WTC11 (cell line): Measurements from ENCODE around the gene NLRC5. TPM values are rescaled to one million over a fixed set of nuclear protein-coding genes. Genes with fewer than 3 reads are reported as not detected.
"Not testable (repeated sequence)": the region's sequence is repeated elsewhere in the genome, so short reads cannot be mapped to it uniquely, and the experiment has no call there.

ENCODE experiments used
- ATAC-seq: fragments of 200-7000 bp; cut with Tn5 transposase; 2 replicates; pipeline ENCODE4 v1.10.0; 2021; ENCODE audit warnings: mild to moderate bottlenecking, moderate library complexity
- CTCF ChIA-PET: fragments of 300-600 bp; sonication (Branson Sonifier 250); formaldehyde crosslinking; loops from one replicate; lab custom pipeline; 2021; ENCODE audit warnings: antibody characterized with exemption; lab: Charles Lee
- POLR2A ChIA-PET: fragments of 350-600 bp; sonication (Branson Sonifier 250); formaldehyde crosslinking; loops from one replicate; lab custom pipeline; 2021; ENCODE audit warnings: antibody characterized with exemption; lab: Charles Lee
- DNase-seq: peaks from one replicate; pipeline ENCODE4 v3.0.0; 2021; ENCODE audit warnings: low spot score
- H3K27ac Mint-ChIP-seq: 2 replicates; pipeline ENCODE4 v1.8.0; 2021; ENCODE audit warnings: mixed read lengths
- H3K27me3 Mint-ChIP-seq: 2 replicates; pipeline ENCODE4 v1.8.0; 2021; ENCODE audit warnings: low read depth, mild to moderate bottlenecking, moderate library complexity, mixed read lengths
- H3K36me3 Mint-ChIP-seq: 2 replicates; pipeline ENCODE4 v1.8.0; 2021; ENCODE audit warnings: mixed read lengths
- H3K4me1 Mint-ChIP-seq: 2 replicates; pipeline ENCODE4 v1.8.0; 2022; ENCODE audit warnings: mixed read lengths
- H3K4me3 Mint-ChIP-seq: 2 replicates; pipeline ENCODE4 v1.8.0; 2021; ENCODE audit warnings: mild to moderate bottlenecking, moderate library complexity, mixed read lengths
- H3K9me3 Mint-ChIP-seq: 2 replicates; pipeline ENCODE4 v1.8.0; 2021; ENCODE audit warnings: mixed read lengths
- NR3C1 ChIP-seq: sonication (generic); formaldehyde crosslinking; conservative IDR thresholded peaks from 2 replicates; pipeline ENCODE4 v1.8.1; 2023; ENCODE audit warnings: low read depth, mild to moderate bottlenecking, missing genetic modification reagents
- SMAD3 ChIP-seq: sonication (generic); formaldehyde crosslinking; IDR thresholded peaks from 2 replicates; pipeline ENCODE4 v1.8.0; 2022; ENCODE audit warnings: missing genetic modification reagents, mild to moderate bottlenecking, borderline replicate concordance
- STAT6 ChIP-seq: sonication (generic); formaldehyde crosslinking; conservative IDR thresholded peaks from 2 replicates; pipeline ENCODE4 v1.8.1; 2023; ENCODE audit warnings: mild to moderate bottlenecking, low read depth, missing genetic modification reagents, moderate library complexity
- ZBTB21 ChIP-seq: sonication (generic); formaldehyde crosslinking; IDR thresholded peaks from 2 replicates; pipeline ENCODE4 v1.8.1; 2023; ENCODE audit warnings: mild to moderate bottlenecking, missing genetic modification reagents, borderline replicate concordance
- ZBTB43 ChIP-seq: sonication (generic); formaldehyde crosslinking; IDR thresholded peaks from 2 replicates; pipeline ENCODE4 v1.8.1; 2023; ENCODE audit warnings: mild to moderate bottlenecking, missing genetic modification reagents
- ZNF121 ChIP-seq: sonication (generic); formaldehyde crosslinking; IDR thresholded peaks from 2 replicates; pipeline ENCODE4 v1.8.0; 2023; ENCODE audit warnings: missing genetic modification reagents
- ZNF416 ChIP-seq: fragments of 250-450 bp; sonication (Bioruptor Pico); IDR thresholded peaks from 2 replicates; pipeline ENCODE4 v1.9.0; 2021; ENCODE audit warnings: mild to moderate bottlenecking, inconsistent platforms
- total RNA-seq: library from RNA; stranded (reverse); gene quantifications from 3 replicates; pipeline ENCODE4 v1.2.3, GENCODE V29; 2021
- TF ChIP-seq, protein P1 (sequence below): sonication (generic); formaldehyde crosslinking; IDR thresholded peaks from 2 replicates; pipeline ENCODE4 v1.8.1; 2022; ENCODE audit warnings: low read depth, missing genetic modification reagents, borderline replicate concordance
- TF ChIP-seq, protein P2 (sequence below): sonication (generic); formaldehyde crosslinking; IDR thresholded peaks from 2 replicates; pipeline ENCODE4 v1.8.1; 2023; ENCODE audit warnings: mild to moderate bottlenecking, missing genetic modification reagents, moderate library complexity
- TF ChIP-seq, protein P3 (sequence below): sonication (generic); formaldehyde crosslinking; IDR thresholded peaks from 2 replicates; pipeline ENCODE4 v1.8.1; 2022; ENCODE audit warnings: missing genetic modification reagents, borderline replicate concordance
- TF ChIP-seq, protein P4 (sequence below): fragments of 250-450 bp; sonication (Bioruptor Pico); IDR thresholded peaks from 2 replicates; pipeline ENCODE4 v1.8.0; 2021; ENCODE audit warnings: mild to moderate bottlenecking
- TF ChIP-seq, protein P5 (sequence below): sonication (generic); formaldehyde crosslinking; IDR thresholded peaks from 2 replicates; pipeline ENCODE4 v1.8.0; 2022; ENCODE audit warnings: mild to moderate bottlenecking, missing genetic modification reagents
- TF ChIP-seq, protein P6 (sequence below): sonication (generic); formaldehyde crosslinking; conservative IDR thresholded peaks from 2 replicates; pipeline ENCODE4 v1.8.1; 2022; ENCODE audit warnings: mild to moderate bottlenecking, missing genetic modification reagents

NLRC5 gene
- total RNA-seq, 1 experiment from 2014 or later: 2.8 TPM

- CTCF ChIA-PET: interaction anchor here (0.8 kb wide), 1 partner anchor 41 kb away, joined by 5 read pairs; no protein-coding TSS in a partner anchor
- H3K27me3 Mint-ChIP-seq: no peaks in the 10 kb centered on the region
- DNase-seq: no peak
- no peaks in the 10 kb centered on the region for H3K36me3 Mint-ChIP-seq
- peaks cover 14% of the 10 kb centered on the region for H3K4me1 Mint-ChIP-seq
- ATAC-seq: no peak
- H3K27ac Mint-ChIP-seq: 0 out of 2 replicates have a peak overlapping the region, but pooled peaks have one; percentile 21
- no peak for TF ChIP-seq ZNF416 (CRISPR knock-in tag)
- TF ChIP-seq, protein P1, sequence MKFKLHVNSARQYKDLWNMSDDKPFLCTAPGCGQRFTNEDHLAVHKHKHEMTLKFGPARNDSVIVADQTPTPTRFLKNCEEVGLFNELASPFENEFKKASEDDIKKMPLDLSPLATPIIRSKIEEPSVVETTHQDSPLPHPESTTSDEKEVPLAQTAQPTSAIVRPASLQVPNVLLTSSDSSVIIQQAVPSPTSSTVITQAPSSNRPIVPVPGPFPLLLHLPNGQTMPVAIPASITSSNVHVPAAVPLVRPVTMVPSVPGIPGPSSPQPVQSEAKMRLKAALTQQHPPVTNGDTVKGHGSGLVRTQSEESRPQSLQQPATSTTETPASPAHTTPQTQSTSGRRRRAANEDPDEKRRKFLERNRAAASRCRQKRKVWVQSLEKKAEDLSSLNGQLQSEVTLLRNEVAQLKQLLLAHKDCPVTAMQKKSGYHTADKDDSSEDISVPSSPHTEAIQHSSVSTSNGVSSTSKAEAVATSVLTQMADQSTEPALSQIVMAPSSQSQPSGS (CRISPR knock-in tag): no peak
- no peak for TF ChIP-seq NR3C1 (CRISPR knock-in tag)
- no peak for TF ChIP-seq ZBTB43 (CRISPR knock-in tag)
- no peak for TF ChIP-seq ZBTB21 (CRISPR knock-in tag)
- TF ChIP-seq SMAD3 (CRISPR knock-in tag): no peak
- no peak for TF ChIP-seq STAT6 (CRISPR knock-in tag)
- H3K4me3 Mint-ChIP-seq: no peak overlapping the region
- peaks cover 5% of the 10 kb centered on the region; the same call in 1 of the 2 replicates for H3K9me3 Mint-ChIP-seq
- POLR2A ChIA-PET: interaction anchor here (1.4 kb wide), 1 partner anchor 22 kb away, joined by 3 read pairs; no protein-coding TSS in a partner anchor
Observed at GRCh38 chr16:57004387-57005250, 15.3 kb downstream of the NLRC5 start.

DNA sequence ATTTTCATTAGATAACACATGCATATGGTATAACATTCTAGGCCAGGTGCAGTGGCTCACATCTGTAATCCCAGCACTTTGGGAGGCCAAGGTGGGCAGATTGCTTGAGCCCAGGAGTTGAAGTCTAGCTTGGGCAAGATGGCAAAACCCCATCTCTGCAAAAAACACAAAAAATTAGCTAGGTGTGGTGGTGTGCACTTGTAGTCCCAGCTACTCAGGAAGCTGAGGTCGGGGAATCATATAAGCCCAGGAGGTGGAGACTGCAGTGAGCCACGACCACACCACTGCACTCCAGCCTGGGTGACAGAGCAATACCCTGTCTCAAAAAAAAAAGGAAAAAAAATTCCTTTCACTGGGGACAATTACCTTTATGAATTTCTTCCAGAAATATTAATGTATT, 16.2 kb downstream of the NLRC5 start:
- POLR2A ChIA-PET: not testable (repeated sequence)

DNA sequence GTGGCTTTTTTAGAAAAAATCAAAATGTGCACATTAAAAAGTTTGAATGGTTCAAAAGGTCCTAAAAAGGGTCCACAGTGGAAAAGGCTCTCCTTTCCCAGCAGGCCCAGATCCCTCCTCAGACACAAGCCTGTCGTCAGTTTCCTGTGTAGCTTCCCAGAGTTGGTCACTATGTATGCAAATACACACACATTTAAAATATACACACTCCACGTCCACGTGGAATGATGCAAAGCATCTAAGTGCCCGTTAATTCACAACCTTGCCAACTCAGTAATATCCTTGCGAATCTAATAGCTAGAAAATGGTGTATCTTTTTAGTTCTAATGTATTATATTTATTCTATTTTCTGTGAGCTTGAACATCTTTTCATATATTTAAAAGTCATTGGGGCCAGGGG, 17.7 kb downstream of the NLRC5 start:
- Mint-ChIP-seq H3K9me3 (peaks cover 2% of the 10 kb centered on the region; the same call in 1 of the 2 replicates), H3K36me3 (no peaks in the 10 kb centered on the region), H3K4me1 (peaks cover 15% of the 10 kb centered on the region), H3K4me3 (no peak overlapping the region), H3K27ac (no peak overlapping the region), H3K27me3 (no peaks in the 10 kb centered on the region)
- ChIA-PET POLR2A (no interaction called here), CTCF (no interaction called here)
- ATAC-seq (no peak), DNase-seq (no peak)
- TF ChIP-seq, protein P2, sequence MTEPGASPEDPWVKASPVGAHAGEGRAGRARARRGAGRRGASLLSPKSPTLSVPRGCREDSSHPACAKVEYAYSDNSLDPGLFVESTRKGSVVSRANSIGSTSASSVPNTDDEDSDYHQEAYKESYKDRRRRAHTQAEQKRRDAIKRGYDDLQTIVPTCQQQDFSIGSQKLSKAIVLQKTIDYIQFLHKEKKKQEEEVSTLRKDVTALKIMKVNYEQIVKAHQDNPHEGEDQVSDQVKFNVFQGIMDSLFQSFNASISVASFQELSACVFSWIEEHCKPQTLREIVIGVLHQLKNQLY: no peak
- TF ChIP-seq ZNF121: no peak
- TF ChIP-seq, protein P3, sequence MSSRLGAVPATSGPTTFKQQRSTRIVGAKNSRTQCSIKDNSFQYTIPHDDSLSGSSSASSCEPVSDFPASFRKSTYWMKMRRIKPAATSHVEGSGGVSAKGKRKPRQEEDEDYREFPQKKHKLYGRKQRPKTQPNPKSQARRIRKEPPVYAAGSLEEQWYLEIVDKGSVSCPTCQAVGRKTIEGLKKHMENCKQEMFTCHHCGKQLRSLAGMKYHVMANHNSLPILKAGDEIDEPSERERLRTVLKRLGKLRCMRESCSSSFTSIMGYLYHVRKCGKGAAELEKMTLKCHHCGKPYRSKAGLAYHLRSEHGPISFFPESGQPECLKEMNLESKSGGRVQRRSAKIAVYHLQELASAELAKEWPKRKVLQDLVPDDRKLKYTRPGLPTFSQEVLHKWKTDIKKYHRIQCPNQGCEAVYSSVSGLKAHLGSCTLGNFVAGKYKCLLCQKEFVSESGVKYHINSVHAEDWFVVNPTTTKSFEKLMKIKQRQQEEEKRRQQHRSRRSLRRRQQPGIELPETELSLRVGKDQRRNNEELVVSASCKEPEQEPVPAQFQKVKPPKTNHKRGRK (CRISPR knock-in tag): no peak
- TF ChIP-seq, protein P4, sequence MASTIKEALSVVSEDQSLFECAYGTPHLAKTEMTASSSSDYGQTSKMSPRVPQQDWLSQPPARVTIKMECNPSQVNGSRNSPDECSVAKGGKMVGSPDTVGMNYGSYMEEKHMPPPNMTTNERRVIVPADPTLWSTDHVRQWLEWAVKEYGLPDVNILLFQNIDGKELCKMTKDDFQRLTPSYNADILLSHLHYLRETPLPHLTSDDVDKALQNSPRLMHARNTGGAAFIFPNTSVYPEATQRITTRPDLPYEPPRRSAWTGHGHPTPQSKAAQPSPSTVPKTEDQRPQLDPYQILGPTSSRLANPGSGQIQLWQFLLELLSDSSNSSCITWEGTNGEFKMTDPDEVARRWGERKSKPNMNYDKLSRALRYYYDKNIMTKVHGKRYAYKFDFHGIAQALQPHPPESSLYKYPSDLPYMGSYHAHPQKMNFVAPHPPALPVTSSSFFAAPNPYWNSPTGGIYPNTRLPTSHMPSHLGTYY (CRISPR knock-in tag): no peak
- TF ChIP-seq, protein P5, sequence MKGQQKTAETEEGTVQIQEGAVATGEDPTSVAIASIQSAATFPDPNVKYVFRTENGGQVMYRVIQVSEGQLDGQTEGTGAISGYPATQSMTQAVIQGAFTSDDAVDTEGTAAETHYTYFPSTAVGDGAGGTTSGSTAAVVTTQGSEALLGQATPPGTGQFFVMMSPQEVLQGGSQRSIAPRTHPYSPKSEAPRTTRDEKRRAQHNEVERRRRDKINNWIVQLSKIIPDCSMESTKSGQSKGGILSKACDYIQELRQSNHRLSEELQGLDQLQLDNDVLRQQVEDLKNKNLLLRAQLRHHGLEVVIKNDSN: no peak
- TF ChIP-seq, protein P6, sequence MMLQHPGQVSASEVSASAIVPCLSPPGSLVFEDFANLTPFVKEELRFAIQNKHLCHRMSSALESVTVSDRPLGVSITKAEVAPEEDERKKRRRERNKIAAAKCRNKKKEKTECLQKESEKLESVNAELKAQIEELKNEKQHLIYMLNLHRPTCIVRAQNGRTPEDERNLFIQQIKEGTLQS (CRISPR knock-in tag): no peak

More for the DNA sequence above, 16.2 kb downstream of the NLRC5 start:
- not testable (repeated sequence) for H3K27me3 Mint-ChIP-seq, ATAC-seq, H3K4me3 Mint-ChIP-seq, H3K27ac Mint-ChIP-seq, H3K36me3 Mint-ChIP-seq, H3K9me3 Mint-ChIP-seq, DNase-seq
- CTCF ChIA-PET: interaction anchor here (0.9 kb wide), 1 partner anchor 87 kb away, joined by 3 read pairs; the partner anchor contains the start of gene CPNE2
- peaks cover 14% of the 10 kb centered on the region for H3K4me1 Mint-ChIP-seq
